ENCODE results near the gene AKAP1. TPM values are rescaled to one million over a fixed set of nuclear protein-coding genes. Genes with fewer than 3 reads are reported as not detected.

The AKAP1 gene
- polyA plus RNA-seq, 2 of the 4 experiments (the other 2 are of a cell fraction): 45.8 to 48.0 TPM

DNA sequence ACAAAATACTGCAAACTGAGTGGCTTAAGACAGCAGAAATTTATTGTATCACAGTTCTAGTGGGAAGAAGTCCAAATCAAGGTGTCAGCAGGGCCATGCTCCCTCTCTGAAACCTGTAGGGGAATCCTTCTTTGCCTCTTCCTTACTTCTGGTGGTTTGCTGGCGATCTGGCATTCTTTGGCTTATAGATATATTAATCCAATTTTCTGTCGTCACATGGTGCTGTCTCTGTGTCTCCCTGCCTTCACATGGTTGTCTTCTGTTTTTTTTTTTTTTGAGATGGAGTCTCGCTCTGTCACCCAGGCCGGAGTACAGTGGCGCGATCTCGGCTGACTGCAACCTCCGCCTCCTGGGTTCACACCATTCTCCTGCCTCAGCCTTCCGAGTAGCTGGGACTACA is 6.8 kb upstream of the AKAP1 start:
- no peak for DNase-seq (ENCODE audit: low read depth in 1 of 2, low spot score in 1 of 2)
- Histone ChIP-seq H3K4me3 (no peak overlapping the region), H3K27ac (no peak overlapping the region), H3K4me1 (0 out of 3 replicates have a peak, but pooled peaks cover 3% of the 10 kb centered on the region), H3K9me3 (no peaks in the 10 kb centered on the region), H3K4me2 (no peak overlapping the region)
- WGBS (ENCODE audit: missing lambda C conversion rate): 79% methylated on average over 9 of the region's 9 CpGs
- ATAC-seq: no peak
- CTCF ChIA-PET: no interaction called here
- POLR2A ChIA-PET: no interaction called here
- no peak for FAIRE-seq
- TF ChIP-seq JUN (IDR thresholded peaks at IDR 0.05): no peak
- no peak for TF ChIP-seq KDM1A (IDR thresholded peaks at IDR 0.05; ENCODE audit: low read depth)
- no peak for TF ChIP-seq ZFP36 (IDR thresholded peaks at IDR 0.05; ENCODE audit: borderline replicate concordance, partially characterized antibody)

DNA sequence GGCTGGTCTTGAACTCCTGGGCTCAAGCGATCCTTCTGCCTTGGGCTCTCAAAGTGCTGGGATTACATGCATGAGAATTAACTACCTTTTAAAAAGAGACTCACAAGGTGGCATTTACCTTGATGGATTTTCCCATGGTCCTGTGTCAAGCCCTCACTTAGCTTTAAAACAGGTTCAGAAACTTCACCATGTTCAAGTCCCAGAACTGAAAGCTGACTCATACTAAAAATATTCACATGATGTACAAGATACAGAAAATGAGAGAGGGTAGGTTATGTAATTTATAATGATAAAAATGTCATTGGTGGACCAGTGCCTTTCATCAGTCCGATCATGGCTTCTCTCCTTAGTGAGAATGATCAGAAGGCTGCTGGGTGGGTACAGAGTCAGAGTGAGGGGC is 4.3 kb upstream of the AKAP1 start:
- DNase-seq (ENCODE audit: low read depth in 1 of 2, low spot score in 1 of 2) (no peak), FAIRE-seq (no peak), ATAC-seq (no peak)
- Histone ChIP-seq H3K4me1 (peaks cover 9% of the 10 kb centered on the region; the same call in 1 of the 3 replicates), H3K4me3 (no peak overlapping the region), H3K4me2 (no peak overlapping the region), H3K9me3 (no peaks in the 10 kb centered on the region), H3K27ac (no peak overlapping the region)
- TF ChIP-seq FOSL2 (IDR thresholded peaks at IDR 0.05) (no peak), FOSL2 (CRISPR knock-in tag; IDR thresholded peaks at IDR 0.05) (peak; percentile 6; the same call in 1 of the 2 replicates), EHMT2 (IDR thresholded peaks at IDR 0.05; ENCODE audit: low read depth) (no peak)
- CTCF ChIA-PET: interaction anchor here (0.7 to 0.9 kb wide), 4 partner anchors 12 to 753 kb away, joined by 3 to 5 read pairs (median 4); no protein-coding TSS in a partner anchor
- POLR2A ChIA-PET: interaction anchor here (0.6 kb wide), 1 partner anchor 486 kb away, joined by 6 read pairs; no protein-coding TSS in a partner anchor
- WGBS (ENCODE audit: missing lambda C conversion rate): 69% methylated on average over 2 of the region's 2 CpGs

DNA sequence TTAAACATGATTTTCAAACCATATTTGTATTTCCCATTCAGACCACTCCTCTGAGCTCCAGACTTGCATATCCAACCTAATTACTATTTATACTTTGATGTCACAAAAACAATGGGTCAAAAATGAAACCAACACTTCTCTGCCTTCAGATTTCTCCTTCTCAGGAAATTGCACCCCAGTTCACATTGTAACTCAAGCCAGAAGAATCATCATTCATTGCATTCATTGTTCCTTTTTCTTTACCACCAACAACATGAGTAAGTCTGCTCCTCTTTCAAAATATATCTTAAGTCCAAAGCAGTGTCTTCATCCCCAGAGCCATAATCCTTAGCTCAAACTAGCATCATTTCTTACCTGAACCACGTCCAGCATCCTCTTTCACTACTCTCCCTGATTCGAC is 2.6 kb upstream of the AKAP1 start:
- Histone ChIP-seq H3K27ac (no peak overlapping the region), H3K4me3 (no peak overlapping the region), H3K4me1 (peaks cover 15% of the 10 kb centered on the region), H3K9me3 (no peaks in the 10 kb centered on the region), H3K4me2 (no peak overlapping the region)
- TF ChIP-seq, protein P1, sequence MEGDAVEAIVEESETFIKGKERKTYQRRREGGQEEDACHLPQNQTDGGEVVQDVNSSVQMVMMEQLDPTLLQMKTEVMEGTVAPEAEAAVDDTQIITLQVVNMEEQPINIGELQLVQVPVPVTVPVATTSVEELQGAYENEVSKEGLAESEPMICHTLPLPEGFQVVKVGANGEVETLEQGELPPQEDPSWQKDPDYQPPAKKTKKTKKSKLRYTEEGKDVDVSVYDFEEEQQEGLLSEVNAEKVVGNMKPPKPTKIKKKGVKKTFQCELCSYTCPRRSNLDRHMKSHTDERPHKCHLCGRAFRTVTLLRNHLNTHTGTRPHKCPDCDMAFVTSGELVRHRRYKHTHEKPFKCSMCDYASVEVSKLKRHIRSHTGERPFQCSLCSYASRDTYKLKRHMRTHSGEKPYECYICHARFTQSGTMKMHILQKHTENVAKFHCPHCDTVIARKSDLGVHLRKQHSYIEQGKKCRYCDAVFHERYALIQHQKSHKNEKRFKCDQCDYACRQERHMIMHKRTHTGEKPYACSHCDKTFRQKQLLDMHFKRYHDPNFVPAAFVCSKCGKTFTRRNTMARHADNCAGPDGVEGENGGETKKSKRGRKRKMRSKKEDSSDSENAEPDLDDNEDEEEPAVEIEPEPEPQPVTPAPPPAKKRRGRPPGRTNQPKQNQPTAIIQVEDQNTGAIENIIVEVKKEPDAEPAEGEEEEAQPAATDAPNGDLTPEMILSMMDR (IDR thresholded peaks at IDR 0.05): no peak
- TF ChIP-seq BHLHE40 (IDR thresholded peaks at IDR 0.05; ENCODE audit: low read depth, low read length) (no peak), REST (IDR thresholded peaks at IDR 0.05) (no peak), RFX5 (IDR thresholded peaks at IDR 0.05) (no peak), KDM1A (IDR thresholded peaks at IDR 0.05; ENCODE audit: low read depth) (no peak)
- TF ChIP-seq, protein P2, sequence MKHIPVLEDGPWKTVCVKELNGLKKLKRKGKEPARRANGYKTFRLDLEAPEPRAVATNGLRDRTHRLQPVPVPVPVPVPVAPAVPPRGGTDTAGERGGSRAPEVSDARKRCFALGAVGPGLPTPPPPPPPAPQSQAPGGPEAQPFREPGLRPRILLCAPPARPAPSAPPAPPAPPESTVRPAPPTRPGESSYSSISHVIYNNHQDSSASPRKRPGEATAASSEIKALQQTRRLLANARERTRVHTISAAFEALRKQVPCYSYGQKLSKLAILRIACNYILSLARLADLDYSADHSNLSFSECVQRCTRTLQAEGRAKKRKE (CRISPR knock-in tag; IDR thresholded peaks at IDR 0.05; ENCODE audit: low read depth): no peak
- WGBS (ENCODE audit: missing lambda C conversion rate): 71% methylated on average over 2 of the region's 2 CpGs
- ChIA-PET POLR2A (interaction anchor here (0.7 kb wide), 1 partner anchor 821 kb away, joined by 3 read pairs; no protein-coding TSS in a partner anchor), CTCF (interaction anchor here (1.0 to 1.4 kb wide), 5 partner anchors 9 to 263 kb away, joined by 3 to 5 read pairs (median 3); no protein-coding TSS in a partner anchor)
- DNase-seq (ENCODE audit: low read depth in 1 of 2, low spot score in 1 of 2) (no peak), FAIRE-seq (no peak), ATAC-seq (no peak)

DNA sequence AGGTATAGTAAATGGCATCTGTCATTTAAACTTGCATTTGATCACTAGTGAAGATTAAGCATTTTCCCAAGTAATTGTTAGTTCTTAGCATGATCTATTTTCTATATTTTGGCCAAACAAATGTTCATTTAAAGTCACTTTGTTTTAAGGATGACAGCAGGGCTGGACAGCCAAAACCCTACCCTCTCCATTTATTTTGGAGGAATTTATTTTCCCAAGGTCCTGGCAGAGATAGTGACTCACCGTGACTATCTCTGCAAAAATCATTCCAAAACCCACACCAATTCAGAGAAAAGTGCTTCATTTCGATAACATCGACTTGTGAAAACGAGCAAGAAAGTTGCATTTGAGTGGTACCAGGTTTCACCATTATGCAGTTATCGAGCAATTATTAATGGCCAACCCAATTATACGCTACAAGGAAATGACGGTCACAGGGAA is 665 bp upstream of the AKAP1 start:
- DNase-seq (ENCODE audit: low read depth in 1 of 2, low spot score in 1 of 2) (no peak), FAIRE-seq (peak; percentile 54), ATAC-seq (peak; percentile 1 to 64; a peak in 4 of 6 replicates)
- POLR2A ChIA-PET: interaction anchor here (0.5 to 1.6 kb wide), 9 partner anchors 11 to 766 kb away, joined by 3 to 9 read pairs (median 4); partner anchors contain the start of gene MRPS23
- Histone ChIP-seq H3K27ac (peak overlapping the region; percentile 92), H3K9me3 (no peaks in the 10 kb centered on the region), H3K4me3 (peak overlapping the region; percentile 72), H3K4me2 (peak overlapping the region; percentile 97), H3K4me1 (peaks cover 15% of the 10 kb centered on the region)
- CTCF ChIA-PET: interaction anchor here (0.9 to 2.0 kb wide), 6 partner anchors 11 to 26 kb away, joined by 3 to 16 read pairs (median 4); no protein-coding TSS in a partner anchor
- whole genome bisulfite sequencing (ENCODE audit: missing lambda C conversion rate): under 1% methylated on average over 7 of the region's 7 CpGs
- no peak for TF ChIP-seq E2F6 (IDR thresholded peaks at IDR 0.05; ENCODE audit: borderline replicate concordance, low read depth)
- TF ChIP-seq HOXB13 (CRISPR knock-in tag; IDR thresholded peaks at IDR 0.05; ENCODE audit: low read depth): no peak
- no peak for TF ChIP-seq CBX2 (IDR thresholded peaks at IDR 0.05; ENCODE audit: borderline replicate concordance, low read depth)
- TF ChIP-seq, protein P2 (CRISPR knock-in tag; IDR thresholded peaks at IDR 0.05; ENCODE audit: low read depth): no peak
- no peak for TF ChIP-seq FOSL2 (IDR thresholded peaks at IDR 0.05)
- peak; percentile 54; the same call in 1 of the 2 replicates for TF ChIP-seq FOSL2 (CRISPR knock-in tag; IDR thresholded peaks at IDR 0.05)
- 0 out of 2 replicates have a peak, but pooled peaks have one; percentile 59 for TF ChIP-seq HOXA7 (CRISPR knock-in tag; IDR thresholded peaks at IDR 0.05)
